Measurements from ENCODE around the gene TMEM175.

- TF ChIP-seq CTCF (IDR thresholded peaks at IDR 0.05) (no peak), POLR2A (IDR thresholded peaks at IDR 0.05) (no peak), POLR2AphosphoS5 (IDR thresholded peaks at IDR 0.05) (no peak)
These were observed 13.2 kb downstream of the TMEM175 start for GRCh38 chr4:945274-946102.

All from breast epithelium (tissue), 3 donors.